K562 (cell line): ENCODE results near the gene ST3GAL3. TPM values are rescaled to one million over a fixed set of nuclear protein-coding genes. Genes with fewer than 3 reads are reported as not detected.

Source experiments
- ATAC-seq: fragments of 200-7000 bp; cut with Tn5 transposase; 3 replicates; pipeline ENCODE4 v1.9.1; 2020; ENCODE audit warnings: moderate library complexity
- BruUV-seq: library from RNA; stranded (reverse); fragments of 400-500 nt; replicated peaks from 2 replicates; lab custom pipeline; 2021; lab: Mats Ljungman, UMichigan
- CTCF ChIA-PET: fragments of 300-600 bp; formaldehyde crosslinking; extraction: SDS; loops from one replicate; lab custom pipeline; 2021; ENCODE audit warnings: low intra/inter-chr PET ratio; lab: Yijun Ruan, JAX
- POLR2A ChIA-PET: fragments of 300-600, 350-650 bp; sonication (Branson Sonifier 250); formaldehyde crosslinking; extraction: SDS; loops from one replicate; lab custom pipeline; 2021; ENCODE audit warnings: antibody characterized with exemption, inconsistent platforms; lab: Yijun Ruan, JAX
- DNase-seq, 4 experiments: peaks; one replicate each; pipeline versions ENCODE4 v3.0.0 to v3.0.0-alpha.2; 2011 to 2018; ENCODE audit warnings: low spot score in 3 of 4, mixed read lengths in 3 of 4; ENCODE audit errors: extremely low read depth in 1 of 4
- FAIRE-seq: peaks from 2 replicates; lab custom pipeline; 2011; peaks lifted over from hg19 to GRCh38; lab: Jason Lieb, UNC
- H2AFZ ChIP-seq: 2 replicates; pipeline ENCODE4 v1.6.0; 2011; ENCODE audit warnings: low read depth, low read length, control low read depth, inconsistent platforms
- H3K27ac ChIP-seq: fragments of 200-600 bp; 3 replicates; pipeline ENCODE4 v1.8.0; 2011; ENCODE audit warnings: low read depth, mild to moderate bottlenecking, control low read depth, inconsistent platforms, low read length, moderate library complexity, mixed read lengths; ENCODE audit errors: extremely low read depth
- H3K27me3 ChIP-seq, 2 experiments: fragments of 300-600 bp in 1 of 2; 2 replicates in 1 of 2; 3 replicates in 1 of 2; pipeline versions ENCODE4 v1.6.0 to v1.8.0; 2011; ENCODE audit warnings: inconsistent platforms in 2 of 2, low read length in 2 of 2, mild to moderate bottlenecking in 1 of 2, mixed read lengths in 1 of 2, moderate library complexity in 1 of 2; ENCODE audit not compliant: control insufficient read depth in 2 of 2, insufficient read depth in 2 of 2
- H3K36me3 ChIP-seq: fragments of 300-600 bp; 3 replicates; pipeline ENCODE4 v1.8.0; 2011; ENCODE audit warnings: mild to moderate bottlenecking, low read length, inconsistent platforms; ENCODE audit not compliant: control insufficient read depth, insufficient read depth
- H3K4me1 ChIP-seq, 2 experiments: fragments of 200-600 bp in 1 of 2; replicated peaks in 1 of 2; 2 replicates in 1 of 2; 3 replicates in 1 of 2; pipeline versions ENCODE4 v1.5.1 to v1.8.0; 2011; ENCODE audit warnings: inconsistent platforms in 2 of 2, low read length in 2 of 2, mild to moderate bottlenecking in 1 of 2, mixed read lengths in 1 of 2, moderate library complexity in 1 of 2; ENCODE audit not compliant: control insufficient read depth in 2 of 2, insufficient read depth in 2 of 2
- H3K4me2 ChIP-seq: 2 replicates; pipeline ENCODE4 v1.6.1; 2011; ENCODE audit warnings: low read length, control low read depth, inconsistent platforms, mixed read lengths; ENCODE audit not compliant: insufficient read depth
- H3K4me3 ChIP-seq: fragments of 200-600 bp; sonication (generic), shearing (Covaris generic); 2 replicates; pipeline ENCODE4 v1.5.1; 2016; ENCODE audit warnings: control low read depth, inconsistent platforms
- H3K79me2 ChIP-seq: fragments of 200-600 bp; 3 replicates; pipeline ENCODE4 v1.8.0; 2011; ENCODE audit warnings: low read length, inconsistent platforms; ENCODE audit not compliant: control insufficient read depth, insufficient read depth
- H3K9ac ChIP-seq, 2 experiments: 2 replicates each; pipeline versions ENCODE4 v1.6.0 to v1.6.1; 2011; ENCODE audit warnings: low read depth in 2 of 2, low read length in 2 of 2, control low read depth in 1 of 2, inconsistent platforms in 1 of 2, mild to moderate bottlenecking in 1 of 2, mixed read lengths in 1 of 2; ENCODE audit not compliant: insufficient read depth in 1 of 2
- H3K9me1 ChIP-seq: one replicate; pipeline ENCODE4 v1.6.0; 2011; ENCODE audit warnings: inconsistent platforms, mild to moderate bottlenecking, low read length, moderate library complexity; ENCODE audit not compliant: control insufficient read depth, insufficient read depth
- H3K9me3 ChIP-seq: replicated peaks from 2 replicates; pipeline ENCODE4 v1.5.1; 2011; ENCODE audit warnings: low read depth, low read length, inconsistent platforms; ENCODE audit not compliant: control insufficient read depth, insufficient read depth
- H4K20me1 ChIP-seq: replicated peaks from 2 replicates; pipeline ENCODE4 v1.6.1; 2011; ENCODE audit warnings: low read length, inconsistent platforms, mixed read lengths; ENCODE audit not compliant: control insufficient read depth, insufficient read depth
- CBX1 ChIP-seq: sonication (generic); IDR thresholded peaks from 2 replicates; pipeline ENCODE4 v1.6.1; 2016; ENCODE audit warnings: antibody characterized with exemption, low read depth, mild to moderate bottlenecking
- CBX5 ChIP-seq: IDR thresholded peaks from 2 replicates; pipeline ENCODE4 v1.6.1; 2014; ENCODE audit warnings: low read depth, borderline replicate concordance
- HSF4 ChIP-seq: fragments of 250-450 bp; sonication (Bioruptor Pico); IDR thresholded peaks from 2 replicates; pipeline ENCODE4 v2.1.2; 2022; ENCODE audit warnings: mild to moderate bottlenecking, moderate library complexity, borderline replicate concordance
- RAD21 ChIP-seq, 2 experiments: fragments of 250-450 bp in 1 of 2; fragments of 450-650 bp in 1 of 2; sonication (Bioruptor Pico) in 1 of 2; formaldehyde crosslinking in 1 of 2; IDR thresholded peaks in 1 of 2; conservative IDR thresholded peaks in 1 of 2; 2 replicates each; pipeline versions ENCODE4 v1.4.0 to v1.8.0; 2020 to 2022; ENCODE audit warnings: mild to moderate bottlenecking in 2 of 2, moderate library complexity in 1 of 2
- RBM25 ChIP-seq: fragments of 200-400 bp; formaldehyde crosslinking; IDR thresholded peaks from 2 replicates; pipeline ENCODE4 v1.6.1; 2018; ENCODE audit warnings: low read length, low read depth, moderate library complexity; ENCODE audit not compliant: severe bottlenecking
- SLC30A9 ChIP-seq: fragments of 250-450 bp; sonication (Bioruptor Pico); IDR thresholded peaks from 2 replicates; pipeline ENCODE4 v1.8.0; 2022; ENCODE audit warnings: mild to moderate bottlenecking, moderate library complexity
- TBL1XR1 ChIP-seq, 2 experiments: IDR thresholded peaks; 2 replicates each; pipeline ENCODE4 v1.6.1; 2012; ENCODE audit warnings: improper control_type of control experiment in 2 of 2, low read length in 2 of 2, mild to moderate bottlenecking in 1 of 2
- ZNF121 ChIP-seq: sonication (generic); formaldehyde crosslinking; conservative IDR thresholded peaks from 2 replicates; pipeline ENCODE4 v1.8.0; 2022; ENCODE audit warnings: missing genetic modification reagents
- ZNF23 ChIP-seq: fragments of 250-450 bp; sonication (Bioruptor Pico); IDR thresholded peaks from 2 replicates; pipeline ENCODE4 v1.4.0; 2020; ENCODE audit warnings: mild to moderate bottlenecking
- WGBS: fragments of 100-300 bp; shearing (Covaris generic); methylation state at CpG from one replicate; pipeline ENCODE4 v1.1.6; 2016; ENCODE audit warnings: low coverage, mixed read lengths; ENCODE audit not compliant: insufficient coverage; ENCODE audit errors: missing lambda C conversion rate; 5-methylcytosine and 5-hydroxymethylcytosine counted together
- in situ Hi-C: fragments of 300-500 bp; cut with MboI; formaldehyde crosslinking; loops from 4 replicates; pipeline ENCODE4 v1.15.0; 2018; ENCODE audit warnings: inconsistent platforms, mixed read lengths
- intact Hi-C: fragments of 100-400 bp; cut with micrococcal nuclease; formaldehyde crosslinking; loops from 2 replicates; pipeline ENCODE4 v1.14.2; 2022
- polyA plus RNA-seq, 8 experiments: library from polyadenylated mRNA; depleted of rRNA in 4 of 8; stranded (reverse) in 5 of 8; unstranded in 3 of 8; fragments of >200 nt; fragmentation: Nextera tagmentation in 2 of 8; fragmentation: Illumina TruSeq in 1 of 8; extraction: Ambion mirVana in 2 of 8; extraction: Trizol in 1 of 8; gene quantifications; 2 replicates each; pipeline versions ENCODE4 v1.2.1 to v1.2.3, GENCODE V29; 2011 to 2014; ENCODE audit warnings: inconsistent platforms in 1 of 8, missing spikeins in 1 of 8
- total RNA-seq, 7 experiments: library from RNA; depleted of rRNA in 6 of 7; stranded (reverse); fragments of >200 nt in 6 of 7; fragmentation: Illumina TruSeq in 2 of 7; extraction: Trizol in 2 of 7; gene quantifications; 2 replicates each; pipeline versions ENCODE4 v1.2.1 to v1.2.3, GENCODE V29; 2011 to 2021; ENCODE audit warnings: low replicate concordance in 1 of 7
- TF ChIP-seq, protein P1 (sequence below): fragments of 250-450 bp; sonication (Bioruptor Pico); IDR thresholded peaks from 2 replicates; pipeline ENCODE4 v1.6.1; 2021; ENCODE audit warnings: mild to moderate bottlenecking
- TF ChIP-seq, protein P2 (sequence below): sonication (generic); formaldehyde crosslinking; IDR thresholded peaks from 2 replicates; pipeline ENCODE4 v1.9.0; 2022; ENCODE audit warnings: mild to moderate bottlenecking, missing genetic modification reagents
- TF ChIP-seq, protein P3 (sequence below): fragments of 450-650 bp; formaldehyde crosslinking; IDR thresholded peaks from 2 replicates; pipeline ENCODE4 v1.4.0; 2022; ENCODE audit warnings: missing genetic modification characterization

Gene ST3GAL3
- total and polyA plus RNA-seq, 9 of the 15 experiments (the other 6 are each of a cell fraction or from before 2014, with no cell fraction given): 1.2 to 18.9 (median 11.0) TPM

DNA sequence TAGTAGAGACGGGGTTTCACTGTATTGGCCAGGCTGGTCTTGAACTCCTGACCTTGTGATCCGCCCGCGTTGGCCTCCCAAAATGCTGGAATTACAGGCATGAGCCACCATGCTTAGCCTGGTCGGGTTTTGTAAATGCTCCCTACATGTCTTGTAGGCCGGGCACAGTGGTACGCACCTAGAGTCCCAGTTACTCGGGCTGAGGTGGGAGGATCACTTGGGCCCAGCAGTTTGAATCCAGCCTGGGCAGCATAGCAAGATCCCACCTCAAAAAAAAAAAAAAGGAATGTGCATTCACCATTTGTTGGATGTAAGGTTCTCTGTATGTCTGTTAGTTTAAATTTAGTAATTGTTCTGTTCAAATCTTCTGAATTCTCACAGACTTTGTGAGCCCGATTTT lies 95.8 kb downstream of the ST3GAL3 start:
- TF ChIP-seq, protein P1, sequence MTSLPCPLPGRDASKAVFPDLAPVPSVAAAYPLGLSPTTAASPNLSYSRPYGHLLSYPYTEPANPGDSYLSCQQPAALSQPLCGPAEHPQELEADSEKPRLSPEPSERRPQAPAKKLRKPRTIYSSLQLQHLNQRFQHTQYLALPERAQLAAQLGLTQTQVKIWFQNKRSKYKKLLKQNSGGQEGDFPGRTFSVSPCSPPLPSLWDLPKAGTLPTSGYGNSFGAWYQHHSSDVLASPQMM (CRISPR knock-in tag): no peak
- no peak for TF ChIP-seq SLC30A9 (CRISPR knock-in tag)
- TF ChIP-seq TBL1XR1 (IDR thresholded peaks at IDR 0.05; ENCODE audit: low read length in 2 of 2): no peak
- TF ChIP-seq, protein P2, sequence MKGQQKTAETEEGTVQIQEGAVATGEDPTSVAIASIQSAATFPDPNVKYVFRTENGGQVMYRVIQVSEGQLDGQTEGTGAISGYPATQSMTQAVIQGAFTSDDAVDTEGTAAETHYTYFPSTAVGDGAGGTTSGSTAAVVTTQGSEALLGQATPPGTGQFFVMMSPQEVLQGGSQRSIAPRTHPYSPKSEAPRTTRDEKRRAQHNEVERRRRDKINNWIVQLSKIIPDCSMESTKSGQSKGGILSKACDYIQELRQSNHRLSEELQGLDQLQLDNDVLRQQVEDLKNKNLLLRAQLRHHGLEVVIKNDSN (CRISPR knock-in tag): no peak
- TF ChIP-seq RAD21 (CRISPR knock-in tag; conservative IDR thresholded peaks at IDR 0.05 in 1 of 2, IDR thresholded peaks at IDR 0.05 in 1 of 2): no peak
- TF ChIP-seq CBX1: no peak
- peak; percentile 95 for TF ChIP-seq ZNF121 (CRISPR knock-in tag)
- TF ChIP-seq CBX5: no peak
- no peak for TF ChIP-seq ZNF23 (CRISPR knock-in tag)
- peak; percentile 28 for TF ChIP-seq RBM25
- TF ChIP-seq HSF4 (CRISPR knock-in tag): no peak
- TF ChIP-seq, protein P3, sequence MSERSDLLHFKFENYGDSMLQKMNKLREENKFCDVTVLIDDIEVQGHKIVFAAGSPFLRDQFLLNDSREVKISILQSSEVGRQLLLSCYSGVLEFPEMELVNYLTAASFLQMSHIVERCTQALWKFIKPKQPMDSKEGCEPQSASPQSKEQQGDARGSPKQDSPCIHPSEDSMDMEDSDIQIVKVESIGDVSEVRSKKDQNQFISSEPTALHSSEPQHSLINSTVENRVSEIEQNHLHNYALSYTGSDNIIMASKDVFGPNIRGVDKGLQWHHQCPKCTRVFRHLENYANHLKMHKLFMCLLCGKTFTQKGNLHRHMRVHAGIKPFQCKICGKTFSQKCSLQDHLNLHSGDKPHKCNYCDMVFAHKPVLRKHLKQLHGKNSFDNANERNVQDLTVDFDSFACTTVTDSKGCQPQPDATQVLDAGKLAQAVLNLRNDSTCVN (CRISPR knock-in tag): no peak
- no TSS peak for BruUV-seq
- ATAC-seq: no peak
- Histone ChIP-seq H3K9ac (no peak overlapping the region), H3K4me3 (no peak overlapping the region), H4K20me1 (no peaks in the 10 kb centered on the region), H3K27ac (no peak overlapping the region), H3K36me3 (no peaks in the 10 kb centered on the region), H3K79me2 (no peaks in the 10 kb centered on the region), H3K9me3 (no peaks in the 10 kb centered on the region), H3K4me2 (no peak overlapping the region), H2AFZ (no peak overlapping the region), H3K9me1 (no peaks in the 10 kb centered on the region), H3K4me1 (peaks cover 0 to 8% of the 10 kb centered on the region in 2 experiments; a peak in 4 of 5 replicates), H3K27me3 (no peaks in the 10 kb centered on the region)
- CTCF ChIA-PET: no interaction called here
- 81% methylated on average over 9 of the region's 9 CpGs for WGBS
- intact Hi-C loops: no loop called here
- in situ Hi-C loops: no loop called here
- no peak for DNase-seq
- FAIRE-seq: no peak
- POLR2A ChIA-PET: interaction anchor here (0.9 kb wide), 1 partner anchor 43 kb away, joined by 4 read pairs; no protein-coding TSS in a partner anchor
